Measurements from ENCODE around the gene TMTC3.

Gene TMTC3

GRCh38 chr12:88241862-88242570, 99.9 kb downstream of the TMTC3 start:
- Histone ChIP-seq H3K4me3 (replicated peaks; ENCODE audit: insufficient read depth, low read length) (no peak overlapping the region), H3K27ac (replicated peaks) (no peak overlapping the region), H3K27me3 (ENCODE audit: insufficient read depth, poor library complexity, severe bottlenecking) (no peaks in the 10 kb centered on the region)
- DNase-seq (ENCODE audit: low read depth in 1 of 2, low spot score in 1 of 2): no peak
- TF ChIP-seq SPI1 (IDR thresholded peaks at IDR 0.05; ENCODE audit: borderline replicate concordance, low read depth): no peak
- TF ChIP-seq CTCF (IDR thresholded peaks at IDR 0.05; ENCODE audit: insufficient read depth, low read length): no peak
- TF ChIP-seq POLR2AphosphoS5 (IDR thresholded peaks at IDR 0.05; ENCODE audit: low read depth): no peak
- TF ChIP-seq, protein P1, sequence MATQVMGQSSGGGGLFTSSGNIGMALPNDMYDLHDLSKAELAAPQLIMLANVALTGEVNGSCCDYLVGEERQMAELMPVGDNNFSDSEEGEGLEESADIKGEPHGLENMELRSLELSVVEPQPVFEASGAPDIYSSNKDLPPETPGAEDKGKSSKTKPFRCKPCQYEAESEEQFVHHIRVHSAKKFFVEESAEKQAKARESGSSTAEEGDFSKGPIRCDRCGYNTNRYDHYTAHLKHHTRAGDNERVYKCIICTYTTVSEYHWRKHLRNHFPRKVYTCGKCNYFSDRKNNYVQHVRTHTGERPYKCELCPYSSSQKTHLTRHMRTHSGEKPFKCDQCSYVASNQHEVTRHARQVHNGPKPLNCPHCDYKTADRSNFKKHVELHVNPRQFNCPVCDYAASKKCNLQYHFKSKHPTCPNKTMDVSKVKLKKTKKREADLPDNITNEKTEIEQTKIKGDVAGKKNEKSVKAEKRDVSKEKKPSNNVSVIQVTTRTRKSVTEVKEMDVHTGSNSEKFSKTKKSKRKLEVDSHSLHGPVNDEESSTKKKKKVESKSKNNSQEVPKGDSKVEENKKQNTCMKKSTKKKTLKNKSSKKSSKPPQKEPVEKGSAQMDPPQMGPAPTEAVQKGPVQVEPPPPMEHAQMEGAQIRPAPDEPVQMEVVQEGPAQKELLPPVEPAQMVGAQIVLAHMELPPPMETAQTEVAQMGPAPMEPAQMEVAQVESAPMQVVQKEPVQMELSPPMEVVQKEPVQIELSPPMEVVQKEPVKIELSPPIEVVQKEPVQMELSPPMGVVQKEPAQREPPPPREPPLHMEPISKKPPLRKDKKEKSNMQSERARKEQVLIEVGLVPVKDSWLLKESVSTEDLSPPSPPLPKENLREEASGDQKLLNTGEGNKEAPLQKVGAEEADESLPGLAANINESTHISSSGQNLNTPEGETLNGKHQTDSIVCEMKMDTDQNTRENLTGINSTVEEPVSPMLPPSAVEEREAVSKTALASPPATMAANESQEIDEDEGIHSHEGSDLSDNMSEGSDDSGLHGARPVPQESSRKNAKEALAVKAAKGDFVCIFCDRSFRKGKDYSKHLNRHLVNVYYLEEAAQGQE (IDR thresholded peaks at IDR 0.05; ENCODE audit: insufficient replicate concordance, low read depth): no peak
- TF ChIP-seq GABPA (IDR thresholded peaks at IDR 0.05; ENCODE audit: low read depth): no peak

DNA sequence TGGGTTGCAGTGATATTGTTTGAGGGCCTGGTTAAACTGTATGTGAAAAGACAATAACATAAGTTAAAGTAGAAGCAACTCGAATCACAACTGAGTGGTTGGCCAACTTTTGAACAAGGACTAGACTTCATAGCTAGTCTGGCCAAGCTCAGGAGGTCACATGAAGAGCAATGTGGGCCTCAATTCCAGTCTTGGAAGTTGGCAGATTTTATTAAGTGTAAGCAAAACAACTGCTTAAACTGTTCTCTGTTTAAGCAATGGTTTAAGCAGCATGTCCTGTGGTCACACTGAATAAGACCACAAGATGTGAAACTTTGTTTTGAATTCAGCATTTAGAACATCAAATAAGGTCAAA, 100.4 kb downstream of the TMTC3 start:
- no peaks in the 10 kb centered on the region for H3K27me3 ChIP-seq (ENCODE audit: insufficient read depth, poor library complexity, severe bottlenecking)
- H3K4me3 ChIP-seq (replicated peaks; ENCODE audit: insufficient read depth, low read length): no peak overlapping the region
- H3K27ac ChIP-seq (replicated peaks): no peak overlapping the region
- no peak for DNase-seq (ENCODE audit: low read depth in 1 of 2, low spot score in 1 of 2)
- TF ChIP-seq POLR2AphosphoS5 (IDR thresholded peaks at IDR 0.05; ENCODE audit: low read depth) (no peak), GABPA (IDR thresholded peaks at IDR 0.05; ENCODE audit: low read depth) (no peak), SPI1 (IDR thresholded peaks at IDR 0.05; ENCODE audit: borderline replicate concordance, low read depth) (no peak), CTCF (IDR thresholded peaks at IDR 0.05; ENCODE audit: insufficient read depth, low read length) (no peak)
- TF ChIP-seq, protein P1 (IDR thresholded peaks at IDR 0.05; ENCODE audit: insufficient replicate concordance, low read depth): no peak

GRCh38 chr12:88242939-88243338, 100.8 kb downstream of the TMTC3 start:
- Histone ChIP-seq H3K27me3 (ENCODE audit: insufficient read depth, poor library complexity, severe bottlenecking) (no peaks in the 10 kb centered on the region), H3K4me3 (replicated peaks; ENCODE audit: insufficient read depth, low read length) (no peak overlapping the region), H3K27ac (replicated peaks) (no peak overlapping the region)
- no peak for DNase-seq (ENCODE audit: low read depth in 1 of 2, low spot score in 1 of 2)
- TF ChIP-seq CTCF (IDR thresholded peaks at IDR 0.05; ENCODE audit: insufficient read depth, low read length) (no peak), GABPA (IDR thresholded peaks at IDR 0.05; ENCODE audit: low read depth) (no peak), POLR2AphosphoS5 (IDR thresholded peaks at IDR 0.05; ENCODE audit: low read depth) (no peak), SPI1 (IDR thresholded peaks at IDR 0.05; ENCODE audit: borderline replicate concordance, low read depth) (no peak)
- TF ChIP-seq, protein P1 (IDR thresholded peaks at IDR 0.05; ENCODE audit: insufficient replicate concordance, low read depth): no peak

Data from HL-60 (cell line).